ENCODE measurements around the gene SERPINA3. TPM values are rescaled to one million over a fixed set of nuclear protein-coding genes. Genes with fewer than 3 reads are reported as not detected.

Gene SERPINA3
- total RNA-seq, 1 experiment from 2014 or later, result 0.17 TPM

GRCh38 chr14:94653321-94653720, 41.1 kb downstream of the SERPINA3 start:
- Histone ChIP-seq H3K27ac (ENCODE audit: low read depth, low read length, poor library complexity, severe bottlenecking) (no peak overlapping the region), H3K4me3 (ENCODE audit: low read depth, low read length, poor library complexity, severe bottlenecking) (no peak overlapping the region), H3K9me3 (ENCODE audit: low read depth, low read length, poor library complexity, severe bottlenecking) (no peaks in the 10 kb centered on the region), H3K4me1 (ENCODE audit: insufficient read depth, low read length, poor library complexity, severe bottlenecking) (no peaks in the 10 kb centered on the region), H3K36me3 (ENCODE audit: insufficient read depth, low read length, poor library complexity, severe bottlenecking) (no peaks in the 10 kb centered on the region), H3K27me3 (replicated peaks; ENCODE audit: insufficient read depth, low read depth, low read length, poor library complexity) (no peaks in the 10 kb centered on the region)
- TF ChIP-seq EZH2 (IDR thresholded peaks at IDR 0.05; ENCODE audit: borderline replicate concordance, low read depth, low read length, poor library complexity, severe bottlenecking) (no peak), CTCF (conservative IDR thresholded peaks at IDR 0.05; ENCODE audit: low read depth, low read length) (no peak)
- no TSS peak for BruUV-seq (replicated peaks)
- POLR2A ChIA-PET (ENCODE audit: low non-redundant PET), result no interaction called here
- intact Hi-C loops (cut with micrococcal nuclease; ENCODE audit: unreplicated experiment), result no loop called here
- no peak for DNase-seq (ENCODE audit: low spot score)
- CTCF ChIA-PET, result no interaction called here

GRCh38 chr14:94654071-94654861, 42.1 kb downstream of the SERPINA3 start:
- Histone ChIP-seq H3K27ac (ENCODE audit: low read depth, low read length, poor library complexity, severe bottlenecking) (no peak overlapping the region), H3K9me3 (ENCODE audit: low read depth, low read length, poor library complexity, severe bottlenecking) (no peaks in the 10 kb centered on the region), H3K4me1 (ENCODE audit: insufficient read depth, low read length, poor library complexity, severe bottlenecking) (no peaks in the 10 kb centered on the region), H3K4me3 (ENCODE audit: low read depth, low read length, poor library complexity, severe bottlenecking) (no peak overlapping the region), H3K27me3 (replicated peaks; ENCODE audit: insufficient read depth, low read depth, low read length, poor library complexity) (no peaks in the 10 kb centered on the region), H3K36me3 (ENCODE audit: insufficient read depth, low read length, poor library complexity, severe bottlenecking) (no peaks in the 10 kb centered on the region)
- intact Hi-C loops (cut with micrococcal nuclease; ENCODE audit: unreplicated experiment), result no loop called here
- ChIA-PET POLR2A (ENCODE audit: low non-redundant PET) (no interaction called here), CTCF (interaction anchor here (0.6 kb wide), 1 partner anchor 16 kb away, joined by 3 read pairs; no protein-coding TSS in a partner anchor)
- no peak for DNase-seq (ENCODE audit: low spot score)
- BruUV-seq (replicated peaks), result no TSS peak
- TF ChIP-seq EZH2 (IDR thresholded peaks at IDR 0.05; ENCODE audit: borderline replicate concordance, low read depth, low read length, poor library complexity, severe bottlenecking) (no peak), CTCF (conservative IDR thresholded peaks at IDR 0.05; ENCODE audit: low read depth, low read length) (no peak)

DNA sequence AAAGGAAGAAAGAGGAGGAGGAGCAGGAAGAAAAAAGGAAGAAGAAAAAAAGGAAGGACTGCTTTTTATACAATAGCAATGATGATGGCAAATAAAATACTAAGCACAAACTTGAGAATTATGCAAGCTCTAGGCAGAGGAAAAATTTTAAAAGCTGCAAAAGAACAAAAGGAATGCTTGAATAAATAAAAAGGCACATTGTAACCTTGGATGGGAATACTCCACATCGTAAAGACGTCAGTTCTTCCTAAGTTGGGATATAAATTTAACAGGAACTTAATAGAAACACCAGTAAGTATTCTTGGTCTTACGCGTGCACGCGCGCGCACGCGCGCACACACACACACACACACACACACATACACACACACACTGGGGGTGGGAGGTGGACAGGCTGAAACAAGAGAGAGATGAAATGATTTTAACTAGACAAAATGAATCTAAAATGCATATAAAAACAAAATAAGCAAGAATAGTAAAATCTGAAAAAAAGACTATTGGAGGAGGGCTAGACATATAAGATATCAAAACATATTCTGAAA, 43.0 kb downstream of the SERPINA3 start:
- TF ChIP-seq EZH2 (IDR thresholded peaks at IDR 0.05; ENCODE audit: borderline replicate concordance, low read depth, low read length, poor library complexity, severe bottlenecking) (no peak), CTCF (conservative IDR thresholded peaks at IDR 0.05; ENCODE audit: low read depth, low read length) (no peak)
- CTCF ChIA-PET, result interaction anchor here (0.6 kb wide), 1 partner anchor 17 kb away, joined by 3 read pairs; no protein-coding TSS in a partner anchor
- no peak for DNase-seq (ENCODE audit: low spot score)
- Histone ChIP-seq H3K36me3 (ENCODE audit: insufficient read depth, low read length, poor library complexity, severe bottlenecking) (no peaks in the 10 kb centered on the region), H3K27me3 (replicated peaks; ENCODE audit: insufficient read depth, low read depth, low read length, poor library complexity) (no peaks in the 10 kb centered on the region), H3K27ac (ENCODE audit: low read depth, low read length, poor library complexity, severe bottlenecking) (no peak overlapping the region), H3K4me3 (ENCODE audit: low read depth, low read length, poor library complexity, severe bottlenecking) (no peak overlapping the region), H3K4me1 (ENCODE audit: insufficient read depth, low read length, poor library complexity, severe bottlenecking) (no peaks in the 10 kb centered on the region), H3K9me3 (ENCODE audit: low read depth, low read length, poor library complexity, severe bottlenecking) (no peaks in the 10 kb centered on the region)
- POLR2A ChIA-PET (ENCODE audit: low non-redundant PET), result no interaction called here
- intact Hi-C loops (cut with micrococcal nuclease; ENCODE audit: unreplicated experiment), result no loop called here
- BruUV-seq (replicated peaks), result no TSS peak
